Hair follicle dermal papilla cell (primary cell): Measurements from ENCODE around the gene DCLK2. TPM values are rescaled to one million over a fixed set of nuclear protein-coding genes. Genes with fewer than 3 reads are reported as not detected.

Experiments
- small RNA-seq: library from RNA; depleted of rRNA; stranded (forward); fragments of <200 nt; gene quantifications from one replicate; pipeline ENCODE3, GENCODE V24; 2012
- total RNA-seq: library from RNA; depleted of rRNA; stranded (reverse); fragments of >200 nt; gene quantifications from 2 replicates; pipeline ENCODE4 v1.2.3, GENCODE V29; 2012

The DCLK2 gene
- total RNA-seq, result 6.9 and 10.9 TPM in 2 replicates

DNA sequence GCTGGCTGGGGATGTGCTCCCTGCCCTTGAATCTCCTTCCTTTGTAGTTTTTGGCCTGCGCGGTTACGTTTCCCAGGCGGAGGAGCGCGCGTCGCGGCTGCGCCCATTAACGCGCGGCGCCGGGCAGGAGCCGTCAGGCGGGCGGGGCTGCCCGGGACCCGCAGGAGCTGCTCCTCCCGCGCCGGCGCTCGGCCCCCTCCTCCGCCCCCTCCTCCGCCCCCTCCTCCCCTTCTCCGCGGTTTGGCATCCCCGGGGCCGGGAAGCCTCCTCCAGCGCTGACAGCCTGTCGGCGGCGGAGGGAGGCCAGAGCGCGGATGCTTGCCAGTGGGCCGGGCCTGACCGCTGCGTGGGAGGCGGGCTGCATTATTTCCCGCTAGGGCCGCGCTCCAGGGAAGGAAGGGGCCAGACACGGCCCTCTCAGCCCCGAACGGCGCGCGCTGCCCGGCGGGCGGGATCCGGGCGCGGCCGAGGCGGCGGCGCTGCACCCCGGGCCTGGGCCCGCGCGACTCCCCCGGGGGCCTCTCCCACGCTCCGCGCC lies at the start of gene DCLK2:
TSS of gene DCLK2 (plus strand) at position 405 of the 538 bp plus-strand sequence. CDS start 583 bp downstream, outside the sequence.

Small RNA genes within 50 kb of the gene (small RNA-seq; reads per million reads assigned to genes)
- gene RNU7-194P, result not detected
